ENCODE data around the gene PRKAR1B.

Gene PRKAR1B

GRCh38 chr7:540997-541396 lies 186.1 kb downstream of the PRKAR1B start:
- no peak for DNase-seq (ENCODE audit: low spot score)

GRCh38 chr7:540579-540978 lies 186.5 kb downstream of the PRKAR1B start:
- DNase-seq (ENCODE audit: low spot score), result no peak

GRCh38 chr7:539731-540411 lies 187.2 kb downstream of the PRKAR1B start:
- no peak for DNase-seq (ENCODE audit: low spot score)

- DNase-seq (ENCODE audit: low spot score), result no peak
Observed at GRCh38 chr7:538764-539685, 188.1 kb downstream of the PRKAR1B start.

GRCh38 chr7:537911-538634 lies 189.0 kb downstream of the PRKAR1B start:
- DNase-seq (ENCODE audit: low spot score), result no peak

- no peak for DNase-seq (ENCODE audit: low spot score)
Observed at GRCh38 chr7:536231-536630, 190.8 kb downstream of the PRKAR1B start.

GRCh38 chr7:534959-535358 lies 192.1 kb downstream of the PRKAR1B start:
- DNase-seq (ENCODE audit: low spot score), result no peak

- no peak for DNase-seq (ENCODE audit: low spot score)
Observed at GRCh38 chr7:534075-534474, 193.0 kb downstream of the PRKAR1B start.

GRCh38 chr7:533266-533665 lies 193.8 kb downstream of the PRKAR1B start:
- DNase-seq (ENCODE audit: low spot score), result no peak

- DNase-seq (ENCODE audit: low spot score), result no peak
Observed at GRCh38 chr7:532379-533143, 194.5 kb downstream of the PRKAR1B start.

- peak; percentile 22 for DNase-seq (ENCODE audit: low spot score)
Observed at GRCh38 chr7:531777-532176, 195.3 kb downstream of the PRKAR1B start.

- DNase-seq (ENCODE audit: low spot score), result no peak
Observed at GRCh38 chr7:528451-528850, 198.6 kb downstream of the PRKAR1B start.

GRCh38 chr7:527723-528122 lies 199.4 kb downstream of the PRKAR1B start:
- no peak for DNase-seq (ENCODE audit: low spot score)

GRCh38 chr7:526460-527034 lies 200.5 kb downstream of the PRKAR1B start:
- DNase-seq (ENCODE audit: low spot score), result no peak

- DNase-seq (ENCODE audit: low spot score), result no peak
Observed at GRCh38 chr7:525740-526139, 201.3 kb downstream of the PRKAR1B start.

GRCh38 chr7:524800-525199 lies 202.3 kb downstream of the PRKAR1B start:
- no peak for DNase-seq (ENCODE audit: low spot score)

GRCh38 chr7:523347-524336 lies 203.4 kb downstream of the PRKAR1B start:
- no peak for DNase-seq (ENCODE audit: low spot score)

- DNase-seq (ENCODE audit: low spot score), result no peak
Observed at GRCh38 chr7:522951-523314, 204.1 kb downstream of the PRKAR1B start.

- peak; percentile 62 for DNase-seq (ENCODE audit: low spot score)
Observed at GRCh38 chr7:522071-522950, 204.8 kb downstream of the PRKAR1B start.

Data from germinal center (tissue), 1 donor.